HL-60/S4 treated with phorbol 12-myristate 13-acetate at 8.2 ng/mL for 4 days and 3 days (cell line): Measurements from ENCODE around the gene CCDC177.

Experiments used
- in situ Hi-C: fragments of 300-500 bp; cut with MboI; formaldehyde crosslinking; loops from 2 replicates; pipeline ENCODE4 v1.15.0; 2022; ENCODE audit warnings: low sequenced_read_pairs

Gene CCDC177

GRCh38 chr14:69572030-69572840 lies 2.4 kb downstream of the CCDC177 start:
- in situ Hi-C loops, result no loop called here

- in situ Hi-C loops, result no loop called here
Observed at GRCh38 chr14:69571449-69572029, 3.1 kb downstream of the CCDC177 start.

- in situ Hi-C loops, result no loop called here
Observed at GRCh38 chr14:69570836-69571330, 3.8 kb downstream of the CCDC177 start.

GRCh38 chr14:69569859-69570258 lies 4.8 kb downstream of the CCDC177 start:
- in situ Hi-C loops, result no loop called here

GRCh38 chr14:69567563-69567962 lies 7.1 kb downstream of the CCDC177 start:
- in situ Hi-C loops, result no loop called here

- in situ Hi-C loops, result no loop called here
Observed at GRCh38 chr14:69561893-69562292, 12.8 kb downstream of the CCDC177 start.

- in situ Hi-C loops, result no loop called here
Observed at GRCh38 chr14:69560826-69561225, 13.8 kb downstream of the CCDC177 start.

GRCh38 chr14:69559581-69560011 lies 15.1 kb downstream of the CCDC177 start:
- in situ Hi-C loops, result no loop called here

- in situ Hi-C loops, result no loop called here
Observed at GRCh38 chr14:69558774-69559173, 15.9 kb downstream of the CCDC177 start.

- in situ Hi-C loops, result no loop called here
Observed at GRCh38 chr14:69554500-69554899, 20.2 kb downstream of the CCDC177 start.

- in situ Hi-C loops, result no loop called here
Observed at GRCh38 chr14:69553252-69553651, 21.4 kb downstream of the CCDC177 start.

- in situ Hi-C loops, result no loop called here
Observed at GRCh38 chr14:69551511-69551910, 23.2 kb downstream of the CCDC177 start.

- in situ Hi-C loops, result no loop called here
Observed at GRCh38 chr14:69548566-69548965, 26.1 kb downstream of the CCDC177 start.

GRCh38 chr14:69547701-69548348 lies 26.8 kb downstream of the CCDC177 start:
- in situ Hi-C loops, result no loop called here

GRCh38 chr14:69543341-69544115 lies 31.1 kb downstream of the CCDC177 start:
- in situ Hi-C loops, result no loop called here

- in situ Hi-C loops, result no loop called here
Observed at GRCh38 chr14:69542311-69542710, 32.4 kb downstream of the CCDC177 start.

GRCh38 chr14:69540654-69541335 lies 33.9 kb downstream of the CCDC177 start:
- in situ Hi-C loops, result no loop called here

GRCh38 chr14:69539631-69540410 lies 34.9 kb downstream of the CCDC177 start:
- in situ Hi-C loops, result no loop called here

GRCh38 chr14:69538766-69539165 lies 35.9 kb downstream of the CCDC177 start:
- in situ Hi-C loops, result no loop called here

GRCh38 chr14:69537900-69538299 lies 36.8 kb downstream of the CCDC177 start:
- in situ Hi-C loops, result no loop called here
